SK-N-DZ (cell line): ENCODE results near the gene GCSAM.
A peak's percentile ranks its signal among the peaks of the same experiment; 100 is the strongest.

ENCODE experiments used
- DNase-seq: peaks from one replicate; pipeline ENCODE4 v3.0.0-alpha.2; 2015; ENCODE audit warnings: low spot score

GCSAM gene

DNA sequence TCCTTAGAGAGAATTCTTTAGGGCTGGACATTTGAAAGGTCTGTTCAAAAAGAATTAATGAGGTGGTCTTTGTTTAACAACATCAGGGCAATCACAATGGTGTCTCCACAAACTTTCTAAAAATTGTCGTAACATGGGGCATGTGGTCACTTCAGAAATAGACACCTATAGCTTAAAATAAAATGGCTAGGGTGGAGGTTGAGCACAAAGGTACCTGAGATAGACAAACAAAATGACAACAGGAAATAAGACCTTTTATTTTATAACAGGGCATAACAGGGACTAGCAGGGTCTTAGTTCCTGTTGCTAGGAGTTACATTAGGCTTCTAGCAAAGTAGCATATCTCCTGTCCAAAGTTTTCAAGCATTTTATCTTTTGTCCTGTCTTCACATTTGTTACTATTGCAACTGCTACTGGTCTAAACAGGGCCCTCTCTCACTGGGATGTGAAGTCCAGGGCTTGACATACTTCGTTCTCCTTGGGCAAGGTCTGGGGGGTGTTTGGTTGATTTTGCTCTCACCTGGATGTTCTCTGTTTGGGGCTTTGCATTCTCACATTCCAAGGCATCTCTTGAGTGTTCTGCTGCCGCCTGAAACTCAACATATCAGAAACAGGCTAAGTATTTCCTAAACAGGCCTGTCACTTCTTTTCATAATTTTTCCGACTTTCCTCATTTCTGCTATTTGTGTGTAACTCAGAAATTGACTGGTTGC is 3.0 kb downstream of the GCSAM start:
- no peak for DNase-seq

DNA sequence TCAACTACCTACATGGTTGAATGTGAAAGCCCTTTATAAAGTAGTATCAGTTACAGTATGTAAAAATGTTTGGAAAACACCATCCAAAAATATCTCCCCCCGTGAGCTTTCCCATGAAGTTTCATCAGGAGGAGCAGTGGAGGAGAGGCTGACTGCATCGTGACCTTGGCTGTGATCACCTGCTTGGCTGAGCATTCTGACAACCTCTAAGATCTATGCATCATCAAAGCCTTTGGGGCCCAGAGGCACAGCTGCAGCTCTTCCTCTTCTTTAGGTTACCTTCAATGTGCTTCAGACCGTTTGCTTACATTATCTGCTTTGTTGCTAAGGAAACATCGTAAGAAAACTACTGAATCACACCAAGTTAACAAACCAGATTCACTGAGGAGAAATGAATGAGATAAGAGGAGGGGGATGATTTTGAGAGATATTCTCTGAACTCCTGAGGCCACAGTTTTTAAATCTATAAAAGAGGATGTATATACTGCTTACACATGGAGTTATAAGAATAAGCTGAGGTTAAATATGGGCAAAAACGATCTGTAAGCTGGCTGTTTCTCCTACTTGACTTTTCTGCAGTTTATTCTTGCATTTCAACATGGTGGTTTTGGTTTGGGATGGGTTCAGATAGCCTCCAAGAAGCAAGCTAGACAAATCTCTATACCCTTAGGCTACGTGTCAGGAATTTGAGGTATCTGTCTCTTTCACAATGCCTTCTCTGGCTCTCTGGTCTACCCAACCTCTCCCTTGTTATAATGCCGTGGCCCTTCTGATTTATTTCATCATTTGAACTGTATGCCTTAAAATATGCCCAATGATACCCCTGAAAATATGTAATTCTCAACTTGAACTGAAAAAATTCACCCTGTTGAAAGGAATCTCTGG is 4.0 kb downstream of the GCSAM start:
- no peak for DNase-seq

DNA sequence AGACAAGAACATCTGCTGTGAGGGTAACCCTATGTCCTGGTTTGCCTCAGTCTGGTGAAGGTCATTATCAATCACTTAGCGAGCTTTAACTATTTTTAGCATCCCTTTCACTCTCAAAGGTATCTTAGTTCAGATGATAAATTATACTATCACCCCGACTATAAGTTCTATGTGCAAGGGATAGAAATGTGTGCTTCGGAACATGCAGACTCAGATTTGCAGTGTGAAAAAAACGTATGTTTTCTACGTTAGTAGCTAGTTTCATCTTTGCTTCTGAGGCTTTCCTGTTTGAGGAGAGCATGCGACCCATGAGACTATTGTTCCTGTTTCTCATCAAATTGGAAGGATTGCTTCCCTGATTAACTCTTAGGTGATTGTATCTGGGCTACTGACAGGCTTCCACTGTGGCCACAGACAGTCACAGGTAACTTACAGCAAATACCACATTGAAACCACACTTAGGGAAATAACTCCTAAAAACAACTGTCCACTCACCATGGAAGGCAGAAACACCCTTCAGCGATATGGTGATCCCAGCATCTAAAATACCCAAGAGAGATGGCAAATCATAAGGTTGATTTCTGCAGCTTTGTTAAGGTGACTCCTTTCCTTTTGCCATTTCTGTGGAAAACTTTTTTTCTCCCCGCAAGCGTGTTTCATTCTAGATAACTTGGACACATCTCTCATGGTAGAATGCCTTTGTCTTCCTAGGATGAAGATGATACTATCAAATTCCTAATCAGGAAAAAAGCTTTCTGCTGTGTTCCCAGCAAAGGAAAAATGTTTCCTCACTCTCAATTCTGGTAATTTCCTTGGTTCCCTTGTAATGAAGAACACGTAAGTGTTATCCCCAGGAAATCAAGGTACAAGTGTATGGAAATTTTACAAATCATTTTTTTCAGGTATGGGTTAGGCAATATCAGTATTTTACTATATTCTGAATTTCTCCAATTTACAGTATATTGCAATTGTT is 5.2 kb downstream of the GCSAM start:
- peak; percentile 64 for DNase-seq

DNA sequence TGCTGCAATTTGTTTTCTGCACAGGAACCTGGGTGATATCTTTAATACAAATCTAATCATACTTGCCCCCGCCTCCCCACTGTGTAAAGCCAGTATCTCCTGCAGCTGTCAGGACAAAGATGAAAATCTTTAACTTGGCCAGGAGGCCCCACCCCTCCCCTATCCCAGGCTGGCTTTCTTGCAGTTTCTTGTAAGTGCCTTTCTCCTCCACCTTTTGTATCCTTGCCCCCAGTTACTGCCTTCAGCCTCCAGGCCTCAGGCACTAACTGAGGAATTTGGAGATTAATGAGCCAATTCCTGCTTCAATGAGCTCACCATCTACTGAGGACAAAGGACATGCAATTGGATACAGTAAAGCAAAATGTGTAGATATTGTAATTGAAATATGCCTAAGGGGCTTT is 6.5 kb downstream of the GCSAM start:
- peak; percentile 46 for DNase-seq

DNA sequence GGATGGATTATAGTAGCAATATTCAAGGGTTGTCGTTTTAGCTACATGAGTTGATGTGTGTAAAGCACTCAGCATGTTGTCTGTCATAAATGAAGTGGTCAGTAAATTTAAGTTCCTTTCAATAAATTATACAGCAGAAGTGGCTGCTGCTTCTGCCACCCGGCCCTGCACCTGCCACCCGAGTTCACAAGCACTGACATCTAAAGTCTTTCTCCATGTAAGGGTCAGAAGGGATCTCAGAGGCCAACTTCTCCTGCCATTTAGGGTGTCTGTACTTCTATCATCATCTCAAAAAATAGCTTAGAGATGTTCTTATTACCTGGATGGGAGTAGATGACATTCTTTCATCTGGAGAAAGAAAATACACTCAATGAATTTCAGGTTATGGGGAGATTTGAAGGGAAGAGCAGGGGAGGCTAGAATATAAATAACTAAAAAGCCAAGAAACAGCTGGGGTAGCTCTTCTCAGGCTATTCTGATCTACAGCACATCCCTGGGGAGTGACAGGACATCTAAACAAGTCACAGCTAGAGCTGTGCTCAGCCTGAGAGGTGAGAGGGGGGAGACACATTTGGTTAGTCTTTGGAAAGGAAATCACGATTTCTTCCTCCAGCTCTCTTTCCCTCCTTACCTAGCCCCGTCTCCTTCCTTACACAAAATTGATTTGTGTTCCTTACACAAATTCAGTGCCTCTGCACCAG is 8.0 kb downstream of the GCSAM start:
- DNase-seq: no peak

DNA sequence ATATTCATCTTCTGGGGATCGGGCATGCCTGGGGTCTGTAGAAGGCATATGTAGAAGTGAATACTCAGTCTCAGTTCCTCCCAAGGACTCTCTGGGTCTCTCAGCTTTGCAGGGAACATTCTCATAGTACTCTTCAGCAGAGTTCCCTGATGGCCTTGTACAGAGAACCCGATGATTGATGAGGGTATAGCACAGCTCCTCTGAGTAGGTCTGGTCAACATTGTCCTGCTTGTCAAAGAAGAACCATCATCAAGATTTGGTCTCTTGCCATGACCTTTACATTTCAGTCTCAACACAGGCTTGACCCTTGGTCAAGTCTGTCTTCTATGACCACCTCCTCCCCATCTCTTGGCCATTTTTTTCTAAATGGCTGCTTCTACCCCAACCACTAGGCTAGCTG is 9.5 kb downstream of the GCSAM start:
- no peak for DNase-seq

DNA sequence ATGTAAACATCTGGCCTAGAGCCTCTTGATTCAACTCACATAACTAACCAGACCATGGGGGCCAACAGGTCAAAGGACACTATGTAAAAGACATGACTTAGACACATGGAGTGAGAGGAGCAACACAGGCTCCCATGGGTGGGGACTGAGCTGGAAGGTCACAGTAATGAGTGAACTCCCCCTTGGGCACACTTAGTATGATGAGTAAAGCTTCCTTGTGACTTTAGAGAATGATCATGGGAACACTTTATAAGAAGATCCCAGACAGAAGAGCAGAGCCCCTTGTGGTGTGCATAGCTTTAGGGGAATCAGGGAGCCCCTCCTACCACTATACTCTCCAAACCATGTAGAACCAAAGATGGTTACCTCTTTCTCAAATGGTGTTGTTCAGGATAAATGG is 10.2 kb downstream of the GCSAM start:
- DNase-seq: no peak

DNA sequence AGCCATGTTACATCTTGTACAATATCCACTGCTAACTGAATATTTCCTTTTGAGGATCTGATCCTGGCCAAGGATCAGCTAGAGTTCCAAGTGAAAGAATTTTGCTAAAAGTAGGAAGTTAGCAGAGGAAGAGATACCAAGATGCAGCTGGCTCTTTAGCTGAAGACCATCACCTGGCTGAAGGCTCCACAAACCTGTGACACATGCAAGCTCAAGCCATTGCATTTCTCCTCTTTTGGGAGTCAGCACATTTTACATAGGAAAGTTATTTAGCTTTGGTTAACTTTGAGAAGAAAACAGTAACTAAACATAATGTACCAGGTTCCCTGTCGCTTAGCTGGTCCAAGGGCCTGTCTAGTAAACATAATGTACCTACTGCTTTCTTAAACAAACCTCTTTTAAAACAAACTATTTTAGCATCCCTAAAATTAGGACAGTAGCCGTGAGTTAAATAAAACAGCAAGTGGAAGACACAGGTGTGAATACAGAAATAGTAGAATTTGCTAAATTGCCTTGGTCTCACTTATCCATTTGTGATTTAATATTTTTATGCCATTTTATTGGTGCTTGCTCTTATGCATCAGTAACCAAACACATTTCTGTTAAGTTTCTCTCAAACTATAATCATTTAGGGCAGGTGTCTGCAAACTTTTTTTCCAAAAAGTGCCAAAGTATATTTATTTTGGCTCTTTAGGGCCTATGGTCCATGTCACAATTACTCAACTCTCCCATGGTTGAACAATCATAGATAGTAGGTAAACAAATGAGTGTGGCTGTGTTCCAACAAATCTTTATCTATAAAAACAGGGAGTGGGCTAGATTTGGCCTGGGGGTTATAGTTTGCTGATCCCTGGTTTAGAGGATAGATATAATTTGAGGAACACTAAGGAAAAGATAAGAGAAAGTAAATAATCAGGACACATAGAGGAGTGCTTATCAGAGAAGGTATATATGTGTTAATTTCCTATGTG is 11.2 kb downstream of the GCSAM start:
- DNase-seq: no peak

DNA sequence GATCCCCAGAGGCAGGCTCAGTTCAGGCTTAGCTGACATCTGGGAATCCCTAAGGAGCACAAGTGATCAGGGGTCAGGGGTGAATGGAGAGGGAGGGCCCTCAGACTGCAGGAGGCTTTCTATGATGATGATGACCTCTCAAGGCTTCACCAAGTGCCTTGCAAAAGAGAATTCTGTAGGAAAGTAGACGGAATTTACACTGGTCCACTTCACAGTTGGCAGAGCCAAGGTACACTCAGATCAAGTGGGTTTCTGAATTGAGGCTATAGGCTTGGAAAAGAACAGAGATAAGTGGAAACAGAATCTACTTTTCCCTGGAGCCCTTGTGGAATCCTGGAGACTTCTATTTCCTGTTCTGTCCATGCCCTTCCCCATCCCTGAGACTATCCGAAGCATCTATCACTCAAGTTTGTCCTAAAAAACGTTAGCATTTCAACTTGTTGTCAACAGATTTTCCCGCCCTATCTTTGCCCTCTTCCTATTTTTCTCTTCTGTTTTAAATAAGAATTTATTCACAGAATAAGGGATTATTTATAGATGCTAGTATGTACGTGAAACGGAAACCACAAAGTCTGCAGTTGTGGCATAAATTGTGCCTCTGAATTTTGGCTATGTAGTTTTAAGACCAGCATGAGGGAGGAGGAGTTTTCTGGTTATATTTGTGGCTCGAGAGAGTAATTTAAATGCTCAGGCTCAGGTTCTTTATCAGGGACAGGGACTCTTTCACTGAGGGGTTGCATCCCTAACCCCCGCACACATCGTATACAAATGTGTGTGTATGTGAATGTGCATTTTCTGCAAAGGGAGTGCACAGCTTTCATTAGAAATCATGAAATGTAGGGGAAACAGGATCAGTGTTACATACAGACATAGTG is 12.8 kb downstream of the GCSAM start:
- no peak for DNase-seq

DNA sequence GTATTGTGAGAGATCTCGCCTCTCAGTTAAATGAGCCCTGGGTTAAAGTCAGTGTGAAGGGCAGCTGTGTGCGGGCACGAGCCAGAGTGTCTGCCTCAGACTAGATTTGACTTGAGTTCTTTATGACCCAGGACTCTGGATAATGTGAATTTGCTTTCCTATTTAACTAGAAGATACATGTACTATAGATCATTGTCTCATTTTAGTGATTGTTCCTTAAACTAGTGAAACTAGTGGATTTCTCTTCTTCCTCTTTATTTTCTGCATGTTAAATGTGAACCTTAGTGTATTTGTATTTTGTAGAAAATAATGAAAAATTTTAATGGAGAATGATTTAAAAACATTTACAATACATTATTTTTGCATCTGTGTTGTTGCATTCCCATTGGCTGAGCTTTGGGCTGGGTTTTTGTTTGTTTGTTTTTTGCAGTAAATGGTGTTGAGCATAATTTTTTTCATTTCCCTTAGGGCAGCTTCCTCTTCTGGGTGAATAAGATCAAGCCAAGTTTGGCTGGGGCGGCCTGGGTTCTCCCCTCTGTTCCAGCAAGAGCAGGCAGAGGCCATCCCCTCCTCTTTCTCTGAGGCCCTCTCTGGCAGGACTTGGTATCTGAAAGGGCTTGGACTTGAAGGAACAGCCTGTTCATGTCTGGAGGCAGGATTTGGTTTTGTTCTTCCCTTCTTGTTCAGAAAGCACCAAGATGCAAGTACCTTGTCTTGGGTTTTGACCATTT is 15.0 kb downstream of the GCSAM start:
- DNase-seq: no peak

DNA sequence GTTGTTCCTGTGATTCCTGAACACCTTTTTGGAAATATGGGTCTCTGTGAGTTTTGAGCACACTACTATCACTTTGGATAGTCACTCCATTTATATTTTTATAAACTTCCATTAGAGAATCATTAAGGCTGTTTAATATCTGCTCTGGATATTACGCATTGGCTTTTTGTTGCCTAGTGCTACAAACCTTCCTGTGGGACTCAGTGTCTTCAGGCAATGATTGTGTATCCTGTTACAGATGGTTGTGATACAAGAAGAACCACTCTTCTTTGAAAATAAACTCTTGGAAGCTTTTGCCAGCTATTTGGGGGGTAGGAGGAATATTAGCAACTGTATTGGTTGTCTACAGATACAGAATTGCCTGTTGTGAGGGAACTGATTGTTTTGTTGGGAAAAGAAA is 15.6 kb downstream of the GCSAM start:
- DNase-seq: no peak

DNA sequence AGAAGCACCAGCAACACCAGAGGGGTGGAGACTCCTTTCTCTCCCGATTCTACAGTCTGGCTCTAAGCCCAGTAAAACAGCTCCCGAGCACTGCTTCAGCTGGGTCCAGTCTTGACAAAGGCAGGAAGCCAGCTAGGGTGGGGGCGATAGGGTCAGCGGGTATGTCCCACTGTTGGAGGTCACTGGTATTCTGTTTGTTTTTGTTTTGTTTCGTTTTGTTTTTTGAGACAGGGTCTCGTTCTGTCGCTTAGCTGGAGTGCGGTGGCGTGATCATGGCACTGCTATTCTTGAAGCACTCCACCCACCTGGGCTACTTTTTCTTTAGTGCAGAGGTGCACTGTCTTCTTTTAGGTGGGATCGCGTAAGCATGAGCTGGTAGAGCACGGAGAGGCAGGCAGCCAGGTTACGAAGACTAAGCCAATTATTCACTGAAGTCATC is 16.3 kb downstream of the GCSAM start:
- DNase-seq: no peak

DNA sequence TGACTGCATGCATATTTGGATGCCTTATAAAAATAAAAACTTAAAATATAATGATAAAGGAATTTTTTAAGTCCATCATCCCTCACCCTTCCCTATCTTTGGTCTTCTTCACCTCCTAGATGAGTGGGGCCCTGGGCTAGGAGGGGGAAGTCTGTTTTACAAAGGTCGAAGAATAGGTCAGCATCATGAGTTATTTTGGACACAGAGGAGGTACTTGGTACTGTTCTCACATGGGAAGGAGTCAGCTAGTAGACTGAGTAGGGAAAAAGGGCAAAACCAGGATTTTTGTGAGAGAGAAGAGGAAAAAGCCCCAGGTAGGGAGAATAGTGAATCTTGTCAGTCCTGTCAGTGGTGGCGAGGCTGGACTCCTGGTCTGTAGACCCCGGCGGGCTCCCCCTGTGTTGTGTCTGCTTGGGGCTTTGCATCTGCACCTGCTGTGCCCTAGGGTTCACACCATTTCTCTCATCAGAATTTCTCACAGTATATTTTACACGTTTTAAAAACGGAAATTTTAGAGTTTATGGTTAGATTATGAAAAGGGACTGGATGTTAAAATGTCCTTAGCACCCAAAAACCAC is 17.2 kb downstream of the GCSAM start:
- DNase-seq: no peak

DNA sequence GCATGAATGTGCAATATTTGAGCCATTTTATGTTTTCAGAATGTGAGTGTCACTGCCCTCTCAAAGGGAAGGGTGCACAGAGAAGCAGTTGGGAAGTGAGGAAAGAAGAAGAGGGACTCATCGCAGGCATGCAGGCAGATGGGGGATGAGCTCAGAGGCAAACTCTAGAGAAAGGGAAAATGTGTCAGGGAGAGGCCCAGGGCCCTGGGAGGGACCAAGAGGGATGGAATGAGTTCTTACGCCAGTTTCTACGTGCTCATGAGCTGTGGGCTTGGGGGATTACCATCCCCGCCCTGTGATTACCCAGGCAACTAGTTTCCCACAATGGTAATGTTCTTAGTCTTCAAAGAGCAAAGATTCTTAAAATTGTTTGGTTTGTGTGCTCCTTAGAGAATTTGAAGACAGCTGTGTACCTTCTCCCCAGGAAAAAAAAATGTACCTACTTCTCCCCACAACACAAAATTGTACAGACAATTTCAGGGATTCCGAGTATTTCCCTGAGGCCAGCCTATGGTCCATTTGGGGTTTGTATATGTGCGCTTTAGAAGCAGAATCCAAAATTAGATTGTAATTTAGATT is 17.8 kb downstream of the GCSAM start:
- DNase-seq: no peak

DNA sequence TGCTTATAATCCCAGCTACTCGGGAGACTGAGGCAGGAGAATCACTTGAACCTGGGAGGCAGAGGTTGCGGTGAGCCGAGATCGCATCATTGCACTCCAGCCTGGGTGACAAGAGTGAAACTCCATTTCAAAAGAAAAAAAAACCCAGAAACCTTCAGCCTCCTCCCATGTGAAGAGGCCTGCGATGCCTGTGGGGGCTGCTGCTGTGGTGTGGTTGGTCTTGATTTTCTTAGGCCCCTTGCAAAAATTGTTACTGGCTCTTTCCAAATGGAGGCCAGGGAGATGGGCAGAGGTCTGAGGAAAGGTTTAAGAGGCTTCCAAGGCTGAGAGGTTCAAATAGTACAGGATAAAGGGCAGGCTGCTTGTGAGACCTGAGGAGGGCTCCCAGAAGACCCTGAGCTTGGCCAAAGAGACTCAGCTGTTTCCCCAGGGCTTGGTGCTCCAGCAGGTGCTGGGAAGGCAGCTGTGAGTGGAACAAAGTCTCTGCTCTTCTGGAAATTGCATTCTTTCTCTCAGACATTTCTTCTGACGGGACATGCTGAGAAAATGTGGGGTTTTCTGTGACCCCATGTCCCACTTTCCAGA is 18.4 kb downstream of the GCSAM start:
- no peak for DNase-seq

DNA sequence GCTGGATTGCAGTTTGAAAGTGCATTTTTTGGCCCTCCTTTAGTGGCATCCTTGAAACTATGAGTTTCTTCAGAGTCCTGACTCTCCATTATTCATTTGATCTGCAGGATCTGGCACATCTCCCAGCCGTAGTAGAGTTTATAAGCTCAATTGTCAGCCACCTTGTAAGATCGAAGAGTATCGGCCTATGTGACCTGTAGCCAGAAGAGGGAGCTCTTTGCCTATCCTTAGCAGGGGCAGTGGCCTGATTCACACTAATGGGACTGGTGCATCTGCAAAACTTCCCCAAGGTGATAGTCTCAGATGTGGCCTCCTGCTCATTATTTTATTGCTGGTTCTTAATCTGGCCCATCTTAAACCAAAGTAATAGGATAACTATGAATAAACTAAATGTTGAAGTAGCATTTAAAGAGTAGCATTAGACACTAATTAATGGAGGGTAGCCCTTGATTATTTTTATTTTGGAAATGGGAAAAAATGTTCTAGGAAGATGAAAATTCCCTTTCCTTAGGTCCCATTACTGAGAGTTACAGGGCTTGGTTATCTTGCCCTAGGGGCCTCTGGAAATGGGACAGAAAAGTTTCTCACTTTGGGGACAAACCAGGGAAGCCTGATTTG is 21.2 kb downstream of the GCSAM start:
- peak; percentile 76 for DNase-seq

DNA sequence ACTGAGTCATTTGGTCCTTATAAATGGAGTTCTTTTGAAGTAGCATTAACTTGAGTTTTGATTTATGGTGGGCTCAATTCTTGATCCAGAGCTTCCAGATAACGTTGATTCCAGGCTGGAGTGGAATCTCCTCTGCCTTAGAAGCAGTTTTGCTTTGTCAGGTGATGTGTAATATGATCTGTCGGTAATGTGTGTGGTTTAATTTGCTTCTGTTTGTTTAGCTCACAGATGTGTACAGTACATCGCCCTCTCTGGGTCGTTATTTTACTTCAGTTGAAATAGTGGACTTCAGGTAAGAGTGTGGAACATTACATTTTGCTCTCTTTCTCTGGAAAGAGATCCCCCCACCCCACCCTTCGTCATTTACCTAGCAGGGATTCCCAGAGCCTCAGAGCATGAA is 23.7 kb downstream of the GCSAM start:
- no peak for DNase-seq
